Tongue (tissue), 2 donors: ENCODE data around the gene CDK14. TPM values are rescaled to one million over a fixed set of nuclear protein-coding genes. Genes with fewer than 3 reads are reported as not detected.

Experiments used
- DNase-seq: peaks from one replicate; pipeline ENCODE4 v3.0.0-alpha.2; 2015
- total RNA-seq: library from RNA; depleted of rRNA; stranded (reverse); fragments of >200 nt; gene quantifications from one replicate; pipeline ENCODE4 v1.2.3, GENCODE V29; 2014

CDK14 gene
- total RNA-seq, 1 donor from 2014 or later, result 29.3 TPM

GRCh38 chr7:90955641-90956207 is 359.6 kb downstream of the CDK14 start:
- DNase-seq, result no peak

DNA sequence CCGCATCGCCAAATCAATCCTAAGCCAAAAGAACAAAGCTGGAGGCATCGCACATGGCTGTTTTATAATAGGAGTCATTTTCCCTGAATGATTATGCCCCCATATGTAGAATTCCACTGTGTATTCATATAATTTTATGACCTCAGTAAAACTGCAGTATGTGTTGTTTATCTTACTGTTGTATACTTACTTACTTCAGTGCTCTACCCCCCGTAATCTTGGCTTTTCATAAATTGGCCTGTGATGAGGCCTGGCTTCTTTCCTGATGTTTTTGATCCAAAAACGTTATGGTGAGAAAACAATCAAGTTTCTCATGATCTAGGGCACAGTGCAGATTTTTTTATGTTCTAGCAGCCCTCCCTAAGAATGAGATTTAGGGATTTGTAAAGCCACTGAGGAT is 361.8 kb downstream of the CDK14 start:
- DNase-seq, result no peak

- peak; percentile 15 for DNase-seq
These were observed 362.5 kb downstream of the CDK14 start for GRCh38 chr7:90958647-90959046.

GRCh38 chr7:90961037-90961725 is 365.1 kb downstream of the CDK14 start:
- no peak for DNase-seq

GRCh38 chr7:90965211-90965610 is 369.1 kb downstream of the CDK14 start:
- no peak for DNase-seq

- no peak for DNase-seq
These were observed 370.2 kb downstream of the CDK14 start for GRCh38 chr7:90966346-90966745.

GRCh38 chr7:90968871-90969270 is 372.8 kb downstream of the CDK14 start:
- DNase-seq, result no peak

DNA sequence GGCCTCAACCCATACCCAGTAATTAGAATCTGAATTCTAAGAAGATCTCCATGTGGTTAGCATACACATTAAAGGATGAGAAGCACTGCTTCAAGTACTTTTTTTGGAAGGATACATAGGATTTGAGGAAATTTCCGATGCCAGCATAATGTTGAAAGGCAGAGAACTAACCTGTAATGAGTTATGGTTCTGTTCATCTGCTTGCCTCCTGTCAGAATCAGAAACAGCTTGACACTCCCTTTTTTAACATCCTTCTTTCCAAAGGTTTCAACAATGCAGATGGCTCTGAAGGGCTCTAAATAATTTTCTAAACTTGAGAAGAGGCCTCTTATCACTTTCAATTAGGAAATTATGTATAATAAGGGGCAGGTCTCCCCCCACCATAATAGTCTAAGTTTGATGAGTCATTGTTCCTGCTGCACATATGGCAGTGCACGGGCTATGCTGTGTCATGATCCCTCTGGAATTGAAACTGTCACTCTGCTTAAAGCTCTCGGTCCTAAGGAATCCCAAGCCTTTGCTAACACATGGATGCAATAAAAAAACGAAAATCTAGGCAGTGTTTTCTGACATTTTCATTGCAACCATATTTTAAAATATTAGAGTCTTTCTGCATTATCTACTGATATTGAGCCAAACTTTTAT is 376.9 kb downstream of the CDK14 start:
- DNase-seq, result no peak

DNA sequence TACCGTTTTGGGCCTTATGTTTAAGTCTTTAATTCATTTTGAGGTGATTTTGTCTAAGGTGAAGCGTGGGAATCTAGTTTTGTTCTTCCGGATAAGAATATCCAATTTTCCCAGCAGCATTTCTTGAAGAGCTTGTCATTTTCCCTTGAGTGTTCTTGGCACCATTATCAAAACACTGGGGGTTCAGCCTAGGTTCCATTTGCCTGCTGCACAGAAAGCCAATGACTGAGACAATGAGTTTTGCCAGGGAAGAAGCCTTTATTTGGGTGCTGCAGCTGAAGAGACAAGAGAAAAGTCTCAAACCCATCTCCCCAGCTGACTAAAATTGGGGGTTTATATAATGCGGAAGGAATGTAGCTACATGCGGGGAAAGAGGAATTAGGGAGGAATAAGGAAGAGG is 380.9 kb downstream of the CDK14 start:
- no peak for DNase-seq

- DNase-seq, result no peak
These were observed 384.4 kb downstream of the CDK14 start for GRCh38 chr7:90980545-90980944.

GRCh38 chr7:90982228-90982627 is 386.1 kb downstream of the CDK14 start:
- DNase-seq, result no peak

DNA sequence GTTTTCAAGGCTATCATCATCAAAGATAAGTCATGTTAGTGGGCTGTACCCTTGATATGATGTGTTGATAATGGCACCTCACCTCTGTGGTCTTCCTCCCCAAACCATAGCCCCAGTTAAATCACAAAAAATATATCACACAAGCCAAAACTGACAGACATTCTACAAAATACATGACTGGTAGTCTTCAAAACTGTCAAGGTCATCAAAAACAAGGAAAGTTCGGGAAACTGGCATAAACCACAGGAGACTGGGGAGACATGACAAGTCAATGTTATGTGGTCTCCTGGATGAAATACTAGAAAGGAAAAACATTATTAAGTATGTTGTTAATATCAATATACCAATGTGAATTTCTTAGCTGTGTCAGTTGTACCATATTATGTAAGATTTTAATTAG is 388.6 kb downstream of the CDK14 start:
- DNase-seq, result no peak

- DNase-seq, result peak; percentile 90
These were observed 392.4 kb downstream of the CDK14 start for GRCh38 chr7:90988516-90988915.

DNA sequence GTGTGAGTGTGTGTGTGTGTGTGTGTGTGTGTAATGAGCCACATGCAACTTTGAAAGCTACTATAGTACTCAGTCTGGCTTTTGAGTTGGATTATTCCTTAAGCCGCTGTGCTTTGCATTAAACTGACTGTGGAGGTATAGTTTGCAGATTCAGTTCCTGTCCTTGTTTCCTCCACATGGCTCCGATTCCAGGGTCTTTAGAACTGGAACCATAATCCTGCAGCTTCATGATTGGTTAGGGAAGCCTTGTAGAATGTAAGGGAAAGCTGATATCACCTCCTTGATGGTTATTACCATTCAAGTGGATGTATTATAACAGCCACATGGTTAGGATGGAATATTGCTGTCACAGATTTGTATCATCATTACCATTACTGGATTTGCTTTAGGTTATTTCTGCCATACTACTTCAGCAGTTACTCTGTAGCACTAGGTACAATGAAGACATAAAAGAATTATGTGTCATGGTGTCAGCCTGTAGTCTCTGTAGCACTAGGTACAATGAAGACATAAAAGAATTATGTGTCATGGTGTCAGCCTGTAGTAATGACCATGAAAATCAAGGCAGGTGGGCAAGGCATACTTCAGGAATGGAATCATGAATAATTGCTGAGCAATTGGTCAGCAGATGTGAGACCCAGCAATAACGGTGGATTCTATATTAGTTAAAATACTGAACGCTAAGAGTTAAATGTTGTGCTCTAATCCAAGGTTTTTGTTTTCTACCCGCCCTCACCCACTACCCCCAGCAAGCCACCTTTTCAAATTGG is 393.1 kb downstream of the CDK14 start:
- peak; percentile 64 for DNase-seq

DNA sequence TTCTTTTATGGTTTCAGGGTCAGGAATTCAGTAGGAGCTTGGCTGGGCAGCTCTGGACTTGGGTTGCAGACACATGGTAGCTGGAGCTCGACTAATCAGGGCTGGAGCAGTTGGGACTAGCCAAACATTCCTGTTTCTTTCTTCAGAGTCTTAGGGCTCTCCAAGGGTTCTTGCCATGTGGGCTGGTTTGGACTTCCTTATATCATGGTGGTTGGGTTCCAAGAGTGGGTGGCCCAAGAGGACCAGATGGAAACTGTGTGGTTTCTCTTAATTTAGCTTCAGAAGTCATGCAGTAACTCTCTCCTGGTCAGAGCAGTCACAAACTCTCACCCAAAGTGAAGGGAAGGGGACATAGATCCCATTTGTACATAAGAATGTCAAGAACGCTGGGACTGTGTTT is 398.0 kb downstream of the CDK14 start:
- no peak for DNase-seq

DNA sequence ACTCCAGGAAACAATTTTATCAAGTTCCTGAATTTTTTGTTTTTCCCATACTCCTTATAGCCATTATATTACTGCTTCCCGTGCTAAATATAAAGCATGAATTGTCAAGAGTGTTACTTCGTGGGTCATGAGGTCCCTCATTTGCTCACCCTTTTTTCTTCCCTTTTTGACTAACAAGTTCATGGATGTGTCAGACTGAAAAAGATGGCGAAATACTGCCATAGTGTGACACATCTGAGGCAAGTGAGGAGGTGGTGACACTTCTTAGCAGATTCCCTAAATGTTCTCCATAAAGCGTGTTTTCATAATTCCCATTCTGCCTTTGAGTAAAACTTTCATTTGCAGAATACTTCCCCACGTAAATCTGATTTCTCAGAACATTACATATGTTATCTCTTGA is 398.5 kb downstream of the CDK14 start:
- no peak for DNase-seq

- DNase-seq, result no peak
These were observed 399.9 kb downstream of the CDK14 start for GRCh38 chr7:90995996-90996395.

- peak; percentile 28 for DNase-seq
These were observed 404.2 kb downstream of the CDK14 start for GRCh38 chr7:90999989-91000979.

GRCh38 chr7:91005024-91005423 is 408.9 kb downstream of the CDK14 start:
- DNase-seq, result no peak

GRCh38 chr7:91005841-91006240 is 409.7 kb downstream of the CDK14 start:
- no peak for DNase-seq

- no peak for DNase-seq
These were observed 411.2 kb downstream of the CDK14 start for GRCh38 chr7:91007371-91007770.

- no peak for DNase-seq
These were observed 417.0 kb downstream of the CDK14 start for GRCh38 chr7:91013078-91013477.
